Mesodermal cell (in vitro differentiated cells): ENCODE data around the gene DDX1.
A peak's percentile ranks its signal among the peaks of the same experiment; 100 is the strongest.

Experiments
- H3K27ac ChIP-seq: 2 replicates; pipeline ENCODE4 v1.7.0; 2013; ENCODE audit warnings: mild to moderate bottlenecking, low read depth, low read length, moderate library complexity; ENCODE audit not compliant: severe bottlenecking
- H3K36me3 ChIP-seq: 2 replicates; pipeline ENCODE4 v1.7.1; 2013; ENCODE audit warnings: mild to moderate bottlenecking, low read length, moderate library complexity; ENCODE audit not compliant: control insufficient read depth, insufficient read depth
- H3K4me1 ChIP-seq: one replicate; pipeline ENCODE4 v1.7.1; 2013; ENCODE audit warnings: mild to moderate bottlenecking, low read length; ENCODE audit not compliant: insufficient read depth, control insufficient read depth, poor library complexity, severe bottlenecking
- H3K4me3 ChIP-seq: 2 replicates; pipeline ENCODE4 v1.7.0; 2013; ENCODE audit warnings: low read length, control low read depth, mild to moderate bottlenecking; ENCODE audit not compliant: insufficient read depth, poor library complexity, severe bottlenecking; ENCODE audit errors: extremely low read depth
- H3K9me3 ChIP-seq: 2 replicates; pipeline ENCODE4 v1.7.1; 2013; ENCODE audit warnings: mild to moderate bottlenecking, low read length, moderate library complexity; ENCODE audit not compliant: control insufficient read depth
- WGBS, 2 experiments: methylation state at CpG; one replicate each; pipeline ENCODE4 v1.1.5; 2013; ENCODE audit warnings: missing lambda C conversion rate in 2 of 2; ENCODE audit not compliant: insufficient coverage in 2 of 2; 5-methylcytosine and 5-hydroxymethylcytosine counted together

DDX1 gene

DNA sequence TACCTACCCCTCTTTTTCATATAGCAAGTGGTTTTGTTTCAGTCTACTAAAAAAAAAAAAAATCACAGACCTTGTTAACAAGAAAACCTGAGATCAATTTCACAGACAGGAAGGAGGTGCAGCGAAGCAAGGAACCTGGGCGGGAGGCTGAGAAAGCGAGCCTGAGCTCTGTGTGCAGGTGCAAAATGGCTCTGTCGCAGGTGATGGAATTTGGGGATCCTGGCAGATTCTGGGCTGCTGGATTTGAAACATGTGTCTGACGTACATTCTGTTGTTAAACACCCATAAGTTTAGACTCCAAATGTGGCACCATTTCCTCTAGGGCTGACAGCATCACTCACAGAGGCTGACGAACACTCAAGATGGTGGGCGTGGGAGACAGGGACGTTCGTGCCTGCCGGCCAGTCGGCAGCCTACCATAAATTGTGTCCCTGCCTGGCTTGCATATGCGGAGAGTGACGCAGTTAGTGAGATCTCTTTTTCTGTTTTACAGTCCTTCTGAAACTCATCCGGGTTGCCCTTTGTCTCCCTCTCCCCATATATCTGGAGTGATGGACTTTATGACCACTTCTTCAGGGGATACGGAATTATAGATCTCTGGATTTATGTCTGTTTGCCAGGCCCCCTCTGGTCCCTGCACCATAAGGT, 8.8 kb upstream of the DDX1 start:
- Histone ChIP-seq H3K9me3 (peaks cover 9% of the 10 kb centered on the region), H3K4me1 (peaks cover 26% of the 10 kb centered on the region), H3K36me3 (no peaks in the 10 kb centered on the region), H3K27ac (no peak overlapping the region), H3K4me3 (no peak overlapping the region)
- WGBS, 2 experiments = 93 to 97% methylated on average over 14 to 15 of the region's 15 CpGs

DNA sequence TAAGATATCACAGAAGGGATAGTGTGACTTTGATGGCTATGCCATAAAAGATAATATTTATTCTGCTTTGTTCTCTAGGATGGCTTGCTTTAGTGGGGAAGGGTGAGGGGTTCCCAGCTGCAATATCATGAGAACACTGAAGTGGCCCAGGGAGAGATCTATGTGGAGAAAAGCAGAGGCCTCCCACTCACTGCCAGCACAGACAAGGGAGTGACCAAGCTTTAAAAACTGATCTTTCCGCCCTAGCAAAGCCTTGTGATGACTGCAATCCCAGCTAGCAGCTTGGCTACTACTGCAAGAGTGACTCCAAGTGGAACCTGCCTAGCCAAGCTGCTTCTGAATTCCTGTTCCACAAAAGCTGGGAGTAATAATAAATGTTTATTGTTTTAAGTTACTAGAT, 7.8 kb upstream of the DDX1 start:
- Histone ChIP-seq H3K36me3 (no peaks in the 10 kb centered on the region), H3K4me3 (no peak overlapping the region), H3K4me1 (peaks cover 21% of the 10 kb centered on the region), H3K9me3 (peaks cover 9% of the 10 kb centered on the region), H3K27ac (no peak overlapping the region)
- WGBS, 2 experiments = 100% methylated on average over 1 of the region's 1 CpG

DNA sequence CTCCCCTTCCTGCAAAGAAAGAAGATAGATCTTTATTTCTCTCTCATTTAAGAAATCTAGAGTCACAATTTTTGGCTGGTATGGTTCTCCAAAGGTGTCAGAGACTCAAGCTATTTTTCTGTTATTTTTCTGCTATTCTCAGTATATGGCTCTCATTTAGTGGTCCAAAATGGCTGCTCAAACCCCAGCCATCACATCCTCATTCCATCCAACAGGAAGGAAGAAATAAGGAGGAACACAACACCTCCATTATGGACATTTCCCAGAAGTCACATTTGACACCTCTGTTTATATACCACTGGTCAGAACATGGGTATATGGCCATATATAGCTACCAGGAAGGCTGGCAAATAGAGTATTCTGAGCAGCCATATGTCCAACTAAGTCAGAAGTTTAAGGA, 7.4 kb upstream of the DDX1 start:
- Histone ChIP-seq H3K27ac (no peak overlapping the region), H3K4me3 (no peak overlapping the region), H3K9me3 (peaks cover 9% of the 10 kb centered on the region), H3K4me1 (peaks cover 16% of the 10 kb centered on the region), H3K36me3 (no peaks in the 10 kb centered on the region)

DNA sequence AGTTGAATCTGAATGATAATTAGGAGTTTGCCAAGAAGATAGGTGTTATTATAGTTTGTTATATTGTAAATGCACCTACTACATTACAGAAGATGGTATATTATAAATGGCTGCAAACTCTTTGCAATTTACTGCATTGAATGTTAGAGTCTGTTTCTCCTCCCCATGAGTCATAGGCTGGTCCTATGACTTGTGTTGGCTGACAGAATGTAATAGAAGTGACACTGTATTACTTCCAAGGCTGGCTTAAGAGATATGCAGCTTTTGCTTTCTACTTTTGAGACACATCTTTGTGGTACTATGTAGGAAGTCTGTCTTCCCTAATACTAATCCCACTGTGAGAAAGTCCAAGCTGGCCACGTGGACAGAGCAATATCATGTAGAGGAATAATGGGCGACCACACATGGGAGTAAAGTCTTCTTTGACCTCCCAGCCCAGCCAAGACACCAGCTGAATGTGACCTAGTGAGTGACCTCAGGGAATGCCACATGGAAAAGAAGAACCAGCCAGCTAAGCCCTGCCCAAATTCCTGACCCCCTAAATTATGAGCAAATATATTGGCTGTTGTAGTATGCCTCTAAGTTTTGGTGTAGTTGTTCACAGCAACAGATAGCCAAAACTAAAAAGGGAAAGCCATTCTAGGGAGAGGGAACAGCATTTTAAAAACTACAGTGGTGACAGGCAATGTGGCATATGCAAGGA, 6.8 kb upstream of the DDX1 start:
- no peak overlapping the region for H3K27ac ChIP-seq
- 83 to 100% methylated on average over 1 of the region's 2 CpGs for WGBS, 2 experiments
- peaks cover 11% of the 10 kb centered on the region for H3K4me1 ChIP-seq
- H3K9me3 ChIP-seq = peaks cover 9% of the 10 kb centered on the region
- no peaks in the 10 kb centered on the region for H3K36me3 ChIP-seq
- no peak overlapping the region for H3K4me3 ChIP-seq

DNA sequence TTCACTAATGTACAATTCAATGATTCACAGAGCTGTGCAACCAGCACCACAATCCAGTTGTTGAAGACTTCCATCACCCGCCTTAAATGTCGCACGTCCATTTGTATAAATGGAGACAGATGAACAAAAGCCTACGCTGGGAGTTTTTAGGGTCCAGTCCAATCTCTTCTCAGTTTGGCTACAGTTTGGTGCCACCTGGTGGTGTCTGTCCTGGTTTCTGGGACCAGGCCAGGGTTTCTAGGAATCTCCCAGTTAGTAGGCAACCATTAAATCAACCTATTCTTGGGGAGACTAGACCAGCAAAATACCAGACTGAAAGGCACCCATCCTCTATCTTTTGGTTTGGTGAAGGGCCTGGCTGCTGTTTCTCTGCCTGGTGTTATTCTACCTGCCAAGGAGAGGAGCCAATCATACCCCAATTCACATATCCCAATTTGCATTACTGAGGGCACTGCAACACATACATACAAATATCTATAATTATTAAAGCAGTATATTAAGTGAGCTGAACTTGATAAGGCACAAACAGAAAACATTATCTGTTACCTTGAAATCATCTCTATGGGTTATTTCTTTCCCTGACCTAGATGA, 3.2 kb upstream of the DDX1 start:
- peaks cover 6% of the 10 kb centered on the region for H3K9me3 ChIP-seq
- no peak overlapping the region for H3K4me3 ChIP-seq
- no peaks in the 10 kb centered on the region for H3K36me3 ChIP-seq
- H3K4me1 ChIP-seq = peaks cover 12% of the 10 kb centered on the region
- H3K27ac ChIP-seq = no peak overlapping the region
- 73 to 80% methylated on average over 4 of the region's 4 CpGs for WGBS, 2 experiments

DNA sequence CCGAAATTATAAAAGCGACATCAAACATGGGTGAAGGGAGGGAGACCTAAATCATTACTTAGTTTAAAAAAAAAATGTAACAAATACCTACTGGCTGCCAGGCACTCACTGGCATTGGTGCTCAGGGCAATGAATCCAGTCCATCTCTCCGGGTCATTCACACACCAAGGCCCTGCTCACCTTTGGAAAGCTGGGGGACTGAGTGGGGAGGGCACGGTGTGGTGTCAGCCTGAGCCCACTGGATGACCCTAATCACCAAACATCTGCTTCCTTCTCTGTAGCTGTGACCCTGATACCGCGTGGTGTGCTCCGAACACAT, 336 bp upstream of the DDX1 start:
- peaks cover 20% of the 10 kb centered on the region for H3K36me3 ChIP-seq
- WGBS, 2 experiments = 0 to 3% methylated on average over 3 to 4 of the region's 7 CpGs
- H3K4me1 ChIP-seq = peaks cover 20% of the 10 kb centered on the region
- H3K9me3 ChIP-seq = no peaks in the 10 kb centered on the region
- peak overlapping the region; percentile 76 for H3K4me3 ChIP-seq
- peak overlapping the region; percentile 92 for H3K27ac ChIP-seq

DNA sequence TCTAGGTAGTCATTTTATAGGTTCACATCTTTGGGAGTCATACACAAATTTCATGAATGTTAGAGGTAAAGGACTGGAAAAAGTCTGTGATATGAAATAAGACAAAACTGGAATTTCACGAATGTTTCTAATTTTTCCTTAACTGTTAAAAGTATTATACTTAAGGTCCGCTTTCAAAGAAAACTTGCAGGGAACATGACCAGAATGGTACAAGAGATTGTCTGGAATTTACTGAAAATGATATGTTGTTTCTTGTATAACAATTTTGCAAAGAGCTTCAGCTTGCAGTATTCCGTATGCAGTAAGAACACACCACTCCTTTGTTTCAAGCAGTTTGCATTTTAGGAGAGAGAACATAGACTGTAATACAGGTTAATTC, 1.6 kb downstream of the DDX1 start:
- H3K4me1 ChIP-seq = peaks cover 20% of the 10 kb centered on the region
- no peaks in the 10 kb centered on the region for H3K9me3 ChIP-seq
- peaks cover 34% of the 10 kb centered on the region for H3K36me3 ChIP-seq
- peak overlapping the region; percentile 76 for H3K4me3 ChIP-seq
- no peak overlapping the region for H3K27ac ChIP-seq
- 100% methylated on average over 1 to 2 of the region's 3 CpGs for WGBS, 2 experiments

DNA sequence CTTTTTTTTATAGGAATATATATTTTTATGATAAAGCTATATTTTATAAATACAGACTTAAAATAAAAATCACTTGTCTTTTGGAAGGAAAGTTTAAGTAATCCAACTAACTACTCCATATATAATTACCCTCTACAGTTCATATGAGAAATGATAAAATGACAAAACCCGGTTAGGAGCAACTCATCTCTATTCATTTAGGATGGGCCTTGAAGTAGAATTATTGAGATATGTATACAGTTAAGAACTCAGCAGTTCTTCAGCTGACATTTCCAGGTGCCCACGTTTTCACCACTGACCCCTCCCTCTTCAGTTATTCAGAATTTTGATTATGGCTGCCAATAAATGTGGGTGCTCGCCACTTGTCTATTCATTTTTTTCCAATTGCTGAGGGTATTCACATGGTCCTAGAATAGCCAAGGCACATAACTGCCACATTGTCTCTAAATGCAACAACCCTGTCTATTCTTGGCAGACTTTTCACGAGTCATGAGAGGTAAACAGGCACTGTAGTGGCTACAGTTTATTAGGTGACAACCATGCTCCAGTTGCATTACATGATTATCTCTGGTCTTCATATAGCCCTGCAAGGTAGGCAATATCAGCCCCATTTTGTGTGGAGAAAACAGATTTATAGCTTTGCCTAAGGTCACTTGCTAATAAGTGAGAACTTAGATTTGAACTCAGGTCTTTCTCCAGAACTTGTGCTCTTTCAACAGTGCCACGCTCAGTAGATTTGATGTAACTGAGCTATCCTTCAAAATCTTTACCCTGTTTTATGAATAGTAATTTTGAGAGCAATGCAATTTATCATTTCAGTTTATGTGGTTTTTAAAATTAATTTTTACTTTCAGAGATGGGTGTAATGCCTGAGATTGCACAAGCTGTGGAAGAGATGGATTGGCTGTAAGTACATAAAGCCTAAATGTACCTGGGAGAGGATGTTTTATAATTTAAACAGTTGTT, 2.9 kb downstream of the DDX1 start:
- peaks cover 20% of the 10 kb centered on the region for H3K4me1 ChIP-seq
- H3K36me3 ChIP-seq = peaks cover 44% of the 10 kb centered on the region
- 86 to 100% methylated on average over 2 to 3 of the region's 5 CpGs for WGBS, 2 experiments
- H3K27ac ChIP-seq = no peak overlapping the region
- no peaks in the 10 kb centered on the region for H3K9me3 ChIP-seq
- no peak overlapping the region for H3K4me3 ChIP-seq

DNA sequence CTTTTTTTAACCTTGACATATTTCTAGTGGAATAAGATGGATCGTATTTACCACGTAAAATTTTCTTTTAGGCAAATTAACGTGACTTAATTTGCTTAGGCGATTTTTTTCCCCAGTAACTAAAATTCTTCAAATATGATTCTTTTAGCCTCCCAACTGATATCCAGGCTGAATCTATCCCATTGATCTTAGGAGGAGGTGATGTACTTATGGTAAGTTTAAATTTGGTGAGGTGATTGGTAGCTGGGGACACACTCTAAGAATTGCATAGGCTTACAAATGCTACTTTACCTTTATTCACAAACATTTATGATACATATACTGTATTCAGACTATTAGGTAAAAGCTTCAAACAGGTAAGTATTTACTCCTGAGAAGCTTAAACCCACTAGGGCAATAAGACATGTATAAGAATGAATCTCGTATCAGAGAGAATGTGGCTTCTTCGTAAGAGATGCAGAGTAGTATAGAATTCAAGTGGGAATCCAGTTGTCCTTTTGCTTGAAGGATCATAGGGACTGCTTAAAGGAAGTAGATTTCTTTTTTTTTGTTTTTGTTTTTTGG, 3.8 kb downstream of the DDX1 start:
- Histone ChIP-seq H3K4me3 (no peak overlapping the region), H3K4me1 (peaks cover 19% of the 10 kb centered on the region), H3K9me3 (no peaks in the 10 kb centered on the region), H3K27ac (no peak overlapping the region), H3K36me3 (peaks cover 50% of the 10 kb centered on the region)
- WGBS, 2 experiments = 96 to 100% methylated on average over 2 of the region's 6 CpGs

DNA sequence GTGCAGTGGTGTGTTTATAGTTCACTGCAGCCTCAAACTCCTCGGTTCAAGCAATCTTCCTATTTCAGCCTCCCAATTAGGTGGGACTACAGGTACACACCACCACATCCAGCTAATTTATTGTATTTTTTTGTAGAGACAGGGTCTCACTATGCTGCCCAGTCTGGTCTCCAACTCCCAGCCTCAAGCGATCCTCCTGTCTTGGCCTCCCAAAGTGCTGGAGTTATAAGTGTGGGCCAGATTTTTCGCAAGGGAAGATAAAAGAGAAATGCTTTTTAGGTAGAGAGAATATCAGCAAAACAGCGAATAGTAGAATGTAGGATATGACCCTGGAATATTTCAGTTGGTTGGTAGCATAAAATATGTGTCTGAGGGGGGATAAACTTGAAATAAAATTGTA, 4.3 kb downstream of the DDX1 start:
- peaks cover 13% of the 10 kb centered on the region for H3K4me1 ChIP-seq
- WGBS, 2 experiments = 93 to 100% methylated on average over 3 of the region's 4 CpGs
- no peak overlapping the region for H3K4me3 ChIP-seq
- H3K36me3 ChIP-seq = peaks cover 56% of the 10 kb centered on the region
- H3K27ac ChIP-seq = no peak overlapping the region
- no peaks in the 10 kb centered on the region for H3K9me3 ChIP-seq
